GM18951 (cell line): ENCODE measurements around the gene GPR160.
A peak's percentile ranks its signal among the peaks of the same experiment; 100 is the strongest.

Experiments used
- POLR2A ChIP-seq: IDR thresholded peaks from 4 replicates; pipeline ENCODE4 v1.6.1; 2011; ENCODE audit warnings: mild to moderate bottlenecking; ENCODE audit not compliant: insufficient read length, insufficient read depth; ENCODE audit errors: extremely low read depth
- in situ Hi-C: fragments of 300-500 bp; cut with MboI; formaldehyde crosslinking; loops from one replicate; pipeline ENCODE4 v1.12.0; 2022; ENCODE audit warnings: low sequenced_read_pairs, mixed read lengths, inconsistent platforms; ENCODE audit not compliant: unreplicated experiment

Gene GPR160, protein sequence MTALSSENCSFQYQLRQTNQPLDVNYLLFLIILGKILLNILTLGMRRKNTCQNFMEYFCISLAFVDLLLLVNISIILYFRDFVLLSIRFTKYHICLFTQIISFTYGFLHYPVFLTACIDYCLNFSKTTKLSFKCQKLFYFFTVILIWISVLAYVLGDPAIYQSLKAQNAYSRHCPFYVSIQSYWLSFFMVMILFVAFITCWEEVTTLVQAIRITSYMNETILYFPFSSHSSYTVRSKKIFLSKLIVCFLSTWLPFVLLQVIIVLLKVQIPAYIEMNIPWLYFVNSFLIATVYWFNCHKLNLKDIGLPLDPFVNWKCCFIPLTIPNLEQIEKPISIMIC

GRCh38 chr3:170037463-170038433 lies at the start of gene GPR160:
Gene GPR160 (plus strand): TSS chr3:170037995. CDS start chr3:170083973, 45,978 bp downstream.
- TF ChIP-seq POLR2A, result peak; percentile 20
- in situ Hi-C loops, result loop anchor here (25.0 kb wide), 1 partner anchor 175 kb away; the partner anchor contains the start of gene LRRC31

DNA sequence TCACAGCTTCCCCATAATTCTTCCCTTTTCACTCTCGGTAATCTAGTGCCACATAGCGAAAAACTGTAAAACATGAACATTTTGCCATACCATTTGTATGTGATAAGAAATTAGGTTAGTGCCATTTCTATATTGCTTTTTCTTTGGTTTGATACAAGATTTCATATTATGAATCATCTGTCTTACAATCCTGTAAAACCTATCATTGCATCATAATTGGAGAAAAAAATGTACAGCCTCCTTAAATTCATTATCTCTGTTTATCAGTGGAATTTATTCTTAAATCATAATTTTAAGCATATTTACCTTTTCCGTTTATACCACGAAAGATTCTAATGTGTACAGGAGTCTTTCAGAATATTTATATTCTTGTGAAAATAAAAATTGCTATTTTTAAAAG lies 47.4 kb upstream of the GPR160 start:
- no peak for TF ChIP-seq POLR2A
- in situ Hi-C loops, result no loop called here

DNA sequence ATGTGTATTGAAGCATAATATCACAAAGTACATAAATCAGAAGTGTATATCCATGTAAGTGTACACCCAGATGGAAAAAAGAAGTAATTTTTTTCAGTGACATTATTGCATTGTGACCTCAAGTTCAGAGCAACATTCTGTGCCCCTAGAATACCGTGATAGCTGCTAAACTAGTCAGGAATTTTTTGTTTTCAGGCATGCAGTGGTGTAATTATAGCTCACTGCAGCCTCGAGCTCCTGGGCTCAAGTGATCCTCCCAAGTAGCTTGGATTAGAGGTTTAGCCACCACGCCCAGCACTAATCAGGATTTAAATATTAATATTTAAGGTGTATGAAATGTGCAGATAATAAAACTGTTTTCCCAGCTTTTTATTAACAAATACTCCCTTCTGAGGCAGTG lies 45.6 kb upstream of the GPR160 start:
- no peak for TF ChIP-seq POLR2A
- in situ Hi-C loops, result no loop called here

DNA sequence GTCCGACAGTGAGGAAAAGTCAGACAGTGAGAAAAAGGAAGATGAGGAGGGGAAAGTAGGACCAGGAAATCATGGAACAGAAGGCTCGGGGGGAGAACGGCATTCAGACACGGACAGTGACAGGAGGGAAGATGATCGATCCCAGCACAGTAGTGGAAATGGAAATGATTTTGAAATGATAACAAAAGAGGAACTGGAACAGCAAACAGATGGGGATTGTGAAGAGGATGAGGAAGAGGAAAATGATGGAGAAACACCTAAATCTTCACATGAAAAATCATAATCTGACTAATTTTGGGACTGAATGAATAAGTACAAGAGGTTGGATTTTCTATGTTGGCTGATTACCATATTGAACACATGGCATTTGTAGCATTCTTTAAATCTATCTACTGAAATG lies 45.0 kb upstream of the GPR160 start:
- in situ Hi-C loops, result no loop called here
- no peak for TF ChIP-seq POLR2A

- in situ Hi-C loops, result no loop called here
- no peak for TF ChIP-seq POLR2A
Observed at GRCh38 chr3:169993761-169994160, 44.0 kb upstream of the GPR160 start.

DNA sequence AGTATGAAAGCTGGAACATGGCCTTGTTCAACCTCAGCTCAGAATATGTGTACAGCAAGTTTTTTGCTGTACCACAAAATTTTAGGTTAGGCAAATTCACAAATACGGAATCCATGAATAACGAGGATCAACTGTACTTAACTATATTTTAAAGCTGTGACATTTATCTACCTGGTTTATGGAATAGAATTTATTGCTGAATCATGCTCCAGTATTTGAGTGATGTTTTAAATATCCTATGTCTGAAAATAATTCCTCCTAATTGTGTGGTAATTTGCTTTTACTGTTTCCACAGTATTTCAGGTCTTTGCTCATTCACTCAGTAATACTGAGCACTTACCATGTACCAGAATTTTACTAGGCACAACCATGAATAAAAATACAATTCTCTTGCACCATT lies 41.7 kb upstream of the GPR160 start:
- TF ChIP-seq POLR2A, result no peak
- in situ Hi-C loops, result no loop called here

DNA sequence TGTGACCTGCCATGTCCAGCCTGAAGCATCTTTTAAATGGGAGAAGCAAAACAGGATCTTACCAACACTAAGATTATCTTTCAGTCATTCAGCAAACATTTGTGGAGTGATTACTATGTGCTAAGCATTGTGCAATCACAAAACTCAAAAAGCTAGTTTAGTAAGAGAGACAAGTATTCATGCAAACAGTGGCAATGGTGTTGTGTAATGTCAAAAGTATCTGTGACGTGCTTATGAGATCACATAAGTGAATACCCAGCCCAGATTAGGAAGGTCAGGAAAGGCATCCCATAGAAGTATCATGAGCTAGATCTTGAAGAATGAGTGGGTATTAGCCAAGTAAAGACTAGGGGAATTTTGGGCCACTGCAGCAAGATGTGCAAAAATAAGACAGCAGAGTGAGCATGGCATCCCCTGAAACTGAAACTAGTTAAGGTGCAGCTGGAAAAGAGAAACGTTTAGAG lies 39.1 kb upstream of the GPR160 start:
- in situ Hi-C loops, result no loop called here
- no peak for TF ChIP-seq POLR2A

GRCh38 chr3:169999433-169999832 lies 38.4 kb upstream of the GPR160 start:
- in situ Hi-C loops, result no loop called here

GRCh38 chr3:170000051-170000450 lies 37.7 kb upstream of the GPR160 start:
- in situ Hi-C loops, result no loop called here
- no peak for TF ChIP-seq POLR2A

More at GRCh38 chr3:169999433-169999832, 38.4 kb upstream of the GPR160 start:
- TF ChIP-seq POLR2A, result no peak

- TF ChIP-seq POLR2A, result no peak
- in situ Hi-C loops, result no loop called here
Observed at GRCh38 chr3:170002231-170002630, 35.6 kb upstream of the GPR160 start.

- TF ChIP-seq POLR2A, result no peak
- in situ Hi-C loops, result no loop called here
Observed at GRCh38 chr3:170002879-170003278, 34.9 kb upstream of the GPR160 start.

GRCh38 chr3:170003881-170004356 lies 33.9 kb upstream of the GPR160 start:
- in situ Hi-C loops, result no loop called here
- no peak for TF ChIP-seq POLR2A

DNA sequence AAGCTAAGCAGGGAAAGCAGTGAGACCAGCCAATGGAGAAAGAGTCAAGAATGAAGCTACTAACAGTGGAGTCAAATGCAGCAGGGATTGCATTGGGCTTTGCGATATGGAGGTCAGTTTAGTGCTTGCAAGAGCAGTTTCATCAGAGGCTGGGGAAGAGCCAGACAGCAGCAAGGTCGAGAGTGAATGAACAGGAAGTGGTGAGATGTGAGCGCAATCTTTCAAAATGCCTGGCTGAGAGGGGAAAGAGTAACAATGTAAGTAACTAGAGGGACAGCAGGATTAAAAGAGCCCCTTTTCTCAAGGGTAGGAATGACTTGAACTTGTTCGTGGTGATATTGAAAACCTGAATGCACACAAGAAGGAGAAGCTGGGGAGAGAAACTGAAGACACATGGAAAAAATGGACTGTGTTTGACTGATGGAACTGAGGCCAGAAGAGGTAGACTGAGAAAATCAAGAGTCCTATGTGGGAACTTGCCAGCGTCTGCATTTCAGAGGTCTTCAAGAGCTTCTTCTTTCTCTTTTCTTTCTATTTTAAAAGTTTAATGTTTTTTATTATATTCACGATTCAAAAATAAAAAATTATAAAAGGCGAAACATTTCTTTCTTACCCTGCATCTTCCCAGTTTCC lies 30.6 kb upstream of the GPR160 start:
- in situ Hi-C loops, result no loop called here
- TF ChIP-seq POLR2A, result no peak

- in situ Hi-C loops, result no loop called here
- TF ChIP-seq POLR2A, result no peak
Observed at GRCh38 chr3:170010498-170010897, 27.3 kb upstream of the GPR160 start.
